NCI-H2171 (cell line): ENCODE measurements around the gene POLD1.
"Not testable (repeated sequence)": the region's sequence is repeated elsewhere in the genome, so short reads cannot be mapped to it uniquely, and the experiment has no call there.

ENCODE experiments used
- DNase-seq: peaks from one replicate; lab custom pipeline; 2025; lab: John Stamatoyannopoulos, UW

POLD1 gene

GRCh38 chr19:50365434-50366306 is 18.5 kb upstream of the POLD1 start, which contains the start of gene NAPSA:
Gene NAPSA (minus strand): TSS chr19:50365639. CDS start chr19:50365621, 18 bp downstream.
- DNase-seq = no peak

GRCh38 chr19:50368649-50369570 is 15.2 kb upstream of the POLD1 start:
- peak; percentile 66 for DNase-seq

GRCh38 chr19:50371914-50372475 is 12.2 kb upstream of the POLD1 start:
- no peak for DNase-seq

GRCh38 chr19:50376166-50377050 is 7.7 kb upstream of the POLD1 start, which contains the start of gene NR1H2:
Gene NR1H2 (plus strand): TSS chr19:50376457. CDS start chr19:50377606, 1,149 bp downstream.
- peak; percentile 96 for DNase-seq

- DNase-seq = no peak
These were observed 7.1 kb upstream of the POLD1 start for GRCh38 chr19:50377051-50377461.

- no peak for DNase-seq
These were observed 6.6 kb upstream of the POLD1 start for GRCh38 chr19:50377517-50377916.

GRCh38 chr19:50378169-50378862 is 5.8 kb upstream of the POLD1 start:
- no peak for DNase-seq

- DNase-seq = no peak
These were observed 5.3 kb upstream of the POLD1 start for GRCh38 chr19:50378863-50379236.

- no peak for DNase-seq
These were observed 4.5 kb upstream of the POLD1 start for GRCh38 chr19:50379602-50380001.

- DNase-seq = no peak
These were observed 4.0 kb upstream of the POLD1 start for GRCh38 chr19:50380137-50380536.

GRCh38 chr19:50380751-50381151 is 3.4 kb upstream of the POLD1 start:
- no peak for DNase-seq

GRCh38 chr19:50381881-50382729 is 2.0 kb upstream of the POLD1 start:
- DNase-seq = no peak

- DNase-seq = no peak
These were observed 921 bp upstream of the POLD1 start for GRCh38 chr19:50383001-50383851.

- no peak for DNase-seq
These were observed 763 bp downstream of the POLD1 start for GRCh38 chr19:50384685-50385535.

GRCh38 chr19:50387176-50387867 is 3.2 kb downstream of the POLD1 start:
- DNase-seq = no peak

GRCh38 chr19:50387868-50388245 is 3.7 kb downstream of the POLD1 start:
- DNase-seq = no peak

GRCh38 chr19:50390295-50390694 is 6.1 kb downstream of the POLD1 start:
- not testable (repeated sequence) for DNase-seq
